ENCODE results near the gene TMEM233.

TMEM233 gene

GRCh38 chr12:119589634-119590033 is 3.9 kb upstream of the TMEM233 start:
- TF ChIP-seq, protein P1, sequence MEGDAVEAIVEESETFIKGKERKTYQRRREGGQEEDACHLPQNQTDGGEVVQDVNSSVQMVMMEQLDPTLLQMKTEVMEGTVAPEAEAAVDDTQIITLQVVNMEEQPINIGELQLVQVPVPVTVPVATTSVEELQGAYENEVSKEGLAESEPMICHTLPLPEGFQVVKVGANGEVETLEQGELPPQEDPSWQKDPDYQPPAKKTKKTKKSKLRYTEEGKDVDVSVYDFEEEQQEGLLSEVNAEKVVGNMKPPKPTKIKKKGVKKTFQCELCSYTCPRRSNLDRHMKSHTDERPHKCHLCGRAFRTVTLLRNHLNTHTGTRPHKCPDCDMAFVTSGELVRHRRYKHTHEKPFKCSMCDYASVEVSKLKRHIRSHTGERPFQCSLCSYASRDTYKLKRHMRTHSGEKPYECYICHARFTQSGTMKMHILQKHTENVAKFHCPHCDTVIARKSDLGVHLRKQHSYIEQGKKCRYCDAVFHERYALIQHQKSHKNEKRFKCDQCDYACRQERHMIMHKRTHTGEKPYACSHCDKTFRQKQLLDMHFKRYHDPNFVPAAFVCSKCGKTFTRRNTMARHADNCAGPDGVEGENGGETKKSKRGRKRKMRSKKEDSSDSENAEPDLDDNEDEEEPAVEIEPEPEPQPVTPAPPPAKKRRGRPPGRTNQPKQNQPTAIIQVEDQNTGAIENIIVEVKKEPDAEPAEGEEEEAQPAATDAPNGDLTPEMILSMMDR (IDR thresholded peaks at IDR 0.05; ENCODE audit: insufficient read depth, missing control alignments), result no peak
- FAIRE-seq, result no peak
- DNase-seq (ENCODE audit: insufficient read length, low spot score), result no peak

GRCh38 chr12:119592232-119592631 is 1.3 kb upstream of the TMEM233 start:
- FAIRE-seq (peak; percentile 56), DNase-seq (ENCODE audit: insufficient read length, low spot score) (peak; percentile 35)
- TF ChIP-seq, protein P1 (IDR thresholded peaks at IDR 0.05; ENCODE audit: insufficient read depth, missing control alignments), result no peak

GRCh38 chr12:119594399-119594730 is 791 bp downstream of the TMEM233 start:
- FAIRE-seq, result no peak
- TF ChIP-seq, protein P1 (IDR thresholded peaks at IDR 0.05; ENCODE audit: insufficient read depth, missing control alignments), result no peak
- DNase-seq (ENCODE audit: insufficient read length, low spot score), result no peak

GRCh38 chr12:119594772-119595445 is 1.3 kb downstream of the TMEM233 start:
- DNase-seq (ENCODE audit: insufficient read length, low spot score) (no peak), FAIRE-seq (no peak)
- TF ChIP-seq, protein P1 (IDR thresholded peaks at IDR 0.05; ENCODE audit: insufficient read depth, missing control alignments), result no peak

GRCh38 chr12:119598159-119598558 is 4.6 kb downstream of the TMEM233 start:
- DNase-seq (ENCODE audit: insufficient read length, low spot score) (no peak), FAIRE-seq (no peak)
- TF ChIP-seq, protein P1 (IDR thresholded peaks at IDR 0.05; ENCODE audit: insufficient read depth, missing control alignments), result no peak

DNA sequence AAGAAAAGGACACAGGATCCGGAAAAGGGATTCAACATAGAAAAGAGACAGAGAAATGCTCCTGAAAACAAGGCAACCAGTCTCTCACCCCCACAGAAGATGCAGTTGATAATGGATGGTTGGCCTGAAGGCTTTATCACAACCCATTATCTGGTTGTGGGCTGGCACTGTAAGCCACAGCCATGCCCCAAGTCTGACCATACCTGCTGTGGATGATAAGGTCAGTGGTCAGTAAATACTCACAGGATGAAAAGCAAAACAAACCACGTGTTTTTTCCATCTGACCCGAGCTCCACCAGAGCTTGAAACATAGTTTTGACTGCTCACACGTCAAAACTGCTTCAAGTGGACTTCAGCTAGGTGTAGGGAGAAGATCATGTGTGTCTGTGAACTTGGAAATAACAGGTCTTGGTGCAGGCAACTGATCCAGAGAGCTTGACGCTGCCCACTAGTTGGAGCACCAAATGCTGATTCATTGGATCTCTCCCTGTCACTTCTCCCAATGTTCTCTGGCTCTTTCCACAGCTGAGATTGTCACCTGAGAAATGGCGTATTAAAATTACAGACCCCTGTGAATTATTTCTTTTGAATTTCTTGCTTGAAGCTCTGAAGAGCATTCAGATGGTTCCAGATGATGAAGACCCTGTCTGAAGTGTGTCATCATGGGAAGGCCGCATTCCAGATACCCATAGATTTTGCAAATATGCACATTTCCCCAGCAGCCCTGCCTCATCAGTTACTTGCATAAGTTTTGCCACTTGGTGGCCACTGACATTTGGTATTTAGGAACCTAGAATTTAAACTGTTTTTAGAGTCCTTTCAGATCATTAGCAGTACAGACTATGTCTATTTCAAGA is 8.5 kb downstream of the TMEM233 start:
- TF ChIP-seq, protein P1 (IDR thresholded peaks at IDR 0.05; ENCODE audit: insufficient read depth, missing control alignments), result no peak
- FAIRE-seq (no peak), DNase-seq (ENCODE audit: insufficient read length, low spot score) (no peak)

DNA sequence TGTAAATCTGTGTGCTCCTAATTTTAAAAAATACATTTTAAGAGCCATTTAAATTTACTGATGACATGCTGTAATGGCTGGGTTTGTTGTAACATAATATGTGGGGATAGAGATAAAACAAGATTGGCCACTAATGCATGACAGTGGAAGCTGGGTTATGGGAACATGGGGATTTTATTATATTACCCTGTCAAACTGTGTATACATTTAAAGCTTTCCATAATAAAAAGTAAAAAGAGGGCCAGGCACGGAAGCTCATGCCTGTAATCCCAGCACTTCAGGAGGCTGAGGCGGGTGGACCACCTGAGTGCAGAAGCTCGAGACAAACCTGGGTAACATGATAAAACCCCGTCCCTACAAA is 9.1 kb downstream of the TMEM233 start:
- DNase-seq (ENCODE audit: insufficient read length, low spot score) (no peak), FAIRE-seq (no peak)
- TF ChIP-seq, protein P1 (IDR thresholded peaks at IDR 0.05; ENCODE audit: insufficient read depth, missing control alignments), result no peak

Measured in D721Med (cell line).